Mesenchymal stem cell (in vitro differentiated cells and primary cell): ENCODE measurements around the gene PFKFB4.

Source experiments
- DNase-seq: peaks from one replicate; pipeline ENCODE4 v3.0.0-alpha.2; 2013
- H2AFZ ChIP-seq: one replicate; pipeline ENCODE4 v1.6.1; 2013; ENCODE audit warnings: low read depth, mild to moderate bottlenecking, control low read depth, inconsistent platforms, low read length, moderate library complexity
- H2AK5ac ChIP-seq: 2 replicates; pipeline ENCODE4 v1.6.1; 2013; ENCODE audit warnings: low read length, moderate library complexity, mild to moderate bottlenecking, inconsistent platforms; ENCODE audit not compliant: severe bottlenecking
- H2BK120ac ChIP-seq: one replicate; pipeline ENCODE4 v1.6.1; 2013; ENCODE audit warnings: low read depth, mild to moderate bottlenecking, inconsistent platforms, low read length, moderate library complexity
- H2BK12ac ChIP-seq, 2 experiments: one replicate each; pipeline ENCODE4 v1.6.1; 2013; ENCODE audit warnings: inconsistent platforms in 2 of 2, low read length in 2 of 2, mild to moderate bottlenecking in 2 of 2, moderate library complexity in 2 of 2, control low read depth in 1 of 2
- H2BK15ac ChIP-seq: one replicate; pipeline ENCODE4 v1.6.1; 2013; ENCODE audit warnings: mild to moderate bottlenecking, low read depth, inconsistent platforms; ENCODE audit not compliant: poor library complexity, severe bottlenecking
- H2BK5ac ChIP-seq: 2 replicates; pipeline ENCODE4 v1.6.1; 2013; ENCODE audit warnings: low read depth, mild to moderate bottlenecking, low read length, control low read depth, inconsistent platforms; ENCODE audit not compliant: poor library complexity, severe bottlenecking
- H3K14ac ChIP-seq, 2 experiments: one replicate each; pipeline ENCODE4 v1.6.1; 2013; ENCODE audit warnings: inconsistent platforms in 2 of 2, low read length in 2 of 2, control low read depth in 1 of 2, mild to moderate bottlenecking in 1 of 2, moderate library complexity in 1 of 2
- H3K18ac ChIP-seq, 2 experiments: one replicate each; pipeline ENCODE4 v1.6.1; 2013; ENCODE audit warnings: inconsistent platforms in 2 of 2, low read length in 2 of 2, control low read depth in 1 of 2, low read depth in 1 of 2, mild to moderate bottlenecking in 1 of 2
- H3K23ac ChIP-seq, 2 experiments: one replicate each; pipeline ENCODE4 v1.6.1; 2013; ENCODE audit warnings: inconsistent platforms in 2 of 2, low read length in 2 of 2, mild to moderate bottlenecking in 2 of 2, moderate library complexity in 2 of 2, control low read depth in 1 of 2
- H3K27ac ChIP-seq: 2 replicates; pipeline ENCODE4 v1.5.1; 2013; ENCODE audit warnings: mild to moderate bottlenecking, moderate library complexity, low read length, control low read depth, inconsistent platforms; ENCODE audit not compliant: poor library complexity, severe bottlenecking
- H3K27me3 ChIP-seq, 2 experiments: 2 replicates each; pipeline versions ENCODE4 v1.6.1 to v1.7.0; 2013; ENCODE audit warnings: low read length in 2 of 2, mild to moderate bottlenecking in 2 of 2, moderate library complexity in 2 of 2, control low read depth in 1 of 2, inconsistent platforms in 1 of 2; ENCODE audit not compliant: control insufficient read depth in 1 of 2, insufficient read depth in 1 of 2
- H3K36me3 ChIP-seq, 2 experiments: 2 replicates each; pipeline versions ENCODE4 v1.6.1 to v1.7.0; 2013; ENCODE audit warnings: low read length in 2 of 2, control low read depth in 1 of 2, inconsistent platforms in 1 of 2, low read depth in 1 of 2, mild to moderate bottlenecking in 1 of 2; ENCODE audit not compliant: insufficient read depth in 2 of 2, control insufficient read depth in 1 of 2
- H3K4ac ChIP-seq, 2 experiments: one replicate each; pipeline ENCODE4 v1.6.1; 2013; ENCODE audit warnings: inconsistent platforms in 2 of 2, low read length in 2 of 2, mild to moderate bottlenecking in 2 of 2, moderate library complexity in 2 of 2, control low read depth in 1 of 2, low read depth in 1 of 2
- H3K4me1 ChIP-seq: 2 replicates; pipeline ENCODE4 v1.6.1; 2013; ENCODE audit warnings: low read depth, low read length, control low read depth; ENCODE audit not compliant: control insufficient read depth, insufficient read depth
- H3K4me2 ChIP-seq: 2 replicates; pipeline ENCODE4 v1.6.1; 2013; ENCODE audit warnings: low read length, mild to moderate bottlenecking, inconsistent platforms; ENCODE audit not compliant: poor library complexity, severe bottlenecking
- H3K4me3 ChIP-seq, 2 experiments: 2 replicates each; pipeline versions ENCODE4 v1.5.1 to v1.7.0; 2013; ENCODE audit warnings: low read length in 2 of 2, mild to moderate bottlenecking in 2 of 2, control low read depth in 1 of 2, low read depth in 1 of 2; ENCODE audit not compliant: insufficient read depth in 1 of 2
- H3K79me1 ChIP-seq: replicated peaks from 2 replicates; pipeline ENCODE4 v1.6.1; 2013; ENCODE audit warnings: mild to moderate bottlenecking, control low read depth, low read length, inconsistent platforms; ENCODE audit not compliant: poor library complexity, severe bottlenecking
- H3K9ac ChIP-seq: 2 replicates; pipeline ENCODE4 v1.7.0; 2013; ENCODE audit warnings: mild to moderate bottlenecking, low read length, moderate library complexity
- H3K9me3 ChIP-seq: 2 replicates; pipeline ENCODE4 v1.7.0; 2013; ENCODE audit warnings: mild to moderate bottlenecking, low read length; ENCODE audit not compliant: control insufficient read depth
- H4K8ac ChIP-seq: one replicate; pipeline ENCODE4 v1.6.1; 2013; ENCODE audit warnings: inconsistent platforms, mild to moderate bottlenecking, low read length, moderate library complexity
- H4K91ac ChIP-seq: one replicate; pipeline ENCODE4 v1.6.1; 2013; ENCODE audit warnings: mild to moderate bottlenecking, low read length, inconsistent platforms
- WGBS: methylation state at CpG from one replicate; pipeline ENCODE4 v1.1.7; 2013; ENCODE audit warnings: mixed read lengths; 5-methylcytosine and 5-hydroxymethylcytosine counted together

The PFKFB4 gene

GRCh38 chr3:48599509-48600285, 43.1 kb upstream of the PFKFB4 start:
- DNase-seq: no peak
- H3K4me3 ChIP-seq: peak overlapping the region in 1 of 2 experiments; percentile 12
- peak overlapping the region; percentile 98 for H4K91ac ChIP-seq
- H3K4me2 ChIP-seq: no peak overlapping the region
- H3K4ac ChIP-seq: peak overlapping the region; percentile 79 to 87
- H3K27ac ChIP-seq: peak overlapping the region; percentile 91
- H3K18ac ChIP-seq: peak overlapping the region; percentile 81 to 92
- H3K9ac ChIP-seq: peak overlapping the region; percentile 65
- WGBS: 98% methylated on average over 7 of the region's 12 CpGs
- H2BK15ac ChIP-seq: no peak overlapping the region
- H3K4me1 ChIP-seq: peaks cover 65% of the 10 kb centered on the region
- H3K27me3 ChIP-seq: no peaks in the 10 kb centered on the region
- no peak overlapping the region for H3K14ac ChIP-seq
- H2BK12ac ChIP-seq: peak overlapping the region; percentile 92 to 95
- H2BK120ac ChIP-seq: peak overlapping the region; percentile 73
- H2AK5ac ChIP-seq: peak overlapping the region; percentile 49
- H4K8ac ChIP-seq: peak overlapping the region; percentile 88
- H3K23ac ChIP-seq: no peak overlapping the region
- no peaks in the 10 kb centered on the region for H3K9me3 ChIP-seq
- peaks cover 62 to 72% of the 10 kb centered on the region in 2 experiments for H3K36me3 ChIP-seq
- H2BK5ac ChIP-seq: no peak overlapping the region
- no peak overlapping the region for H2AFZ ChIP-seq
- peaks cover 22% of the 10 kb centered on the region for H3K79me1 ChIP-seq

- 90% methylated on average over 11 of the region's 11 CpGs for whole genome bisulfite sequencing
- H3K36me3 ChIP-seq: peaks cover 56 to 66% of the 10 kb centered on the region in 2 experiments
These were observed 42.5 kb upstream of the PFKFB4 start for GRCh38 chr3:48599077-48599501.

DNA sequence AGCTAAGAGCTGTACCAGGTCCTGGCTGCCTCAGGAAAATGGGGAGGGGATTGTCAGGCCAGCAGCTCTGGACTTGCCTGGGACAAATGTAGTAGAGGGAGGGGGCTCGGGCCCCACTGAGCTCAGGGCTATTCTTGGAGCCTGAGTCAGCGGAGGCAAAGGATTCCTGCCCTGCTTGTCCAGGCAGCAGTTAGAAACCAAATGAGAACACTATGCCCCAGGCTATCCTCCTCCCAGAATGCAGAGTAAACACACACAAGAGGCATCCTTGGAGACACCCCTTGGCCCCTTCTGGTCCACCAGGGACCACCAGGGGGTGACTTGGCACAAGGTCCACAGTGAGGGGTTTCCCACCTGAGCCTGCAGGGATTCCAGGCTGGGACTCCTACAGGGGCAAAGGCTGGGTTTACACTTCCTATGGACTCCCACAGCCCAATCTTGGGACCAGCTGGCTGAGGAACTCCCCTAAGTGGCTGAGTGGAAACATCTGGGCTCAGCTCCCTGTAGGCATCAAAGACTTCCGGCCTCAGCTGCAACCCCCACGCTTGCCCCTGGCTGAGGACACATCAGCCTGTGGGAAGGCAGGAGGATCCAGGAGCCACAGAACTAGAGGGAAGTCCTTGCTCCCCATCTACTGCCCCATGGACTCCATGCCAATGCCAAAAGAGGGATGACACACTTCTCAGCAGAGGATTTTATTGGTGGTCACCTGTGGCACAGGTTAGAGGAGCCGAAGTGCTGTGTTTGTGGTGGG, 41.9 kb upstream of the PFKFB4 start:
- Histone ChIP-seq H3K23ac (no peak overlapping the region), H3K27me3 (no peaks in the 10 kb centered on the region), H3K4me2 (peak overlapping the region; percentile 4), H3K9ac (peak overlapping the region; percentile 65), H2BK12ac (peak overlapping the region; percentile 92 to 95), H3K4me1 (peaks cover 77% of the 10 kb centered on the region), H3K79me1 (peaks cover 13% of the 10 kb centered on the region), H3K36me3 (peaks cover 50 to 62% of the 10 kb centered on the region in 2 experiments), H2BK120ac (peak overlapping the region; percentile 82), H3K4ac (peak overlapping the region; percentile 87 to 94), H3K9me3 (no peaks in the 10 kb centered on the region), H2AFZ (no peak overlapping the region), H3K14ac (no peak overlapping the region), H4K8ac (peak overlapping the region; percentile 88), H3K27ac (peak overlapping the region; percentile 91), H3K4me3 (peak overlapping the region in 1 of 2 experiments; percentile 12), H4K91ac (peak overlapping the region; percentile 98), H2BK15ac (peak overlapping the region; percentile 63), H3K18ac (peak overlapping the region; percentile 81 to 92), H2BK5ac (peak overlapping the region; percentile 60), H2AK5ac (peak overlapping the region; percentile 75)
- WGBS: 25% methylated on average over 5 of the region's 5 CpGs
- DNase-seq: peak; percentile 98

More at GRCh38 chr3:48599077-48599501, 42.5 kb upstream of the PFKFB4 start:
- no peak overlapping the region for H3K23ac ChIP-seq
- H3K14ac ChIP-seq: peak overlapping the region in 1 of 2 experiments; percentile 55
- peak overlapping the region; percentile 4 for H3K4me2 ChIP-seq
- peak overlapping the region; percentile 81 to 92 for H3K18ac ChIP-seq
- DNase-seq: no peak
- peak overlapping the region; percentile 91 for H3K27ac ChIP-seq
- H3K27me3 ChIP-seq: no peaks in the 10 kb centered on the region
- H3K4ac ChIP-seq: peak overlapping the region; percentile 79 to 87
- H3K9me3 ChIP-seq: no peaks in the 10 kb centered on the region
- peaks cover 19% of the 10 kb centered on the region for H3K79me1 ChIP-seq
- peaks cover 71% of the 10 kb centered on the region for H3K4me1 ChIP-seq
- H2BK120ac ChIP-seq: peak overlapping the region; percentile 73
- no peak overlapping the region for H2BK5ac ChIP-seq
- peak overlapping the region; percentile 88 for H4K8ac ChIP-seq
- peak overlapping the region; percentile 98 for H4K91ac ChIP-seq
- H3K4me3 ChIP-seq: peak overlapping the region in 1 of 2 experiments; percentile 12
- H2BK15ac ChIP-seq: peak overlapping the region; percentile 85
- H2AFZ ChIP-seq: no peak overlapping the region
- peak overlapping the region; percentile 92 to 95 for H2BK12ac ChIP-seq
- peak overlapping the region; percentile 65 for H3K9ac ChIP-seq
- H2AK5ac ChIP-seq: peak overlapping the region; percentile 49

GRCh38 chr3:48597408-48597800, 40.8 kb upstream of the PFKFB4 start:
- H3K4me3 ChIP-seq: no peak overlapping the region
- H3K4me2 ChIP-seq: no peak overlapping the region
- peaks cover 5% of the 10 kb centered on the region for H3K79me1 ChIP-seq
- no peak for DNase-seq
- H3K23ac ChIP-seq: no peak overlapping the region
- H2AFZ ChIP-seq: no peak overlapping the region
- H3K4ac ChIP-seq: peak overlapping the region; percentile 19 to 94
- 89% methylated on average over 6 of the region's 6 CpGs for WGBS
- peak overlapping the region; percentile 91 for H3K27ac ChIP-seq
- H4K8ac ChIP-seq: peak overlapping the region; percentile 87
- H2BK12ac ChIP-seq: peak overlapping the region; percentile 55 to 87
- H3K27me3 ChIP-seq: no peaks in the 10 kb centered on the region
- no peak overlapping the region for H3K9ac ChIP-seq
- H2BK120ac ChIP-seq: peak overlapping the region; percentile 82
- H3K18ac ChIP-seq: peak overlapping the region; percentile 58 to 60
- peak overlapping the region in 1 of 2 experiments; percentile 18 for H3K14ac ChIP-seq
- peak overlapping the region; percentile 92 for H2AK5ac ChIP-seq
- H3K36me3 ChIP-seq: peaks cover 39 to 62% of the 10 kb centered on the region in 2 experiments
- peaks cover 84% of the 10 kb centered on the region for H3K4me1 ChIP-seq
- no peaks in the 10 kb centered on the region for H3K9me3 ChIP-seq
- peak overlapping the region; percentile 55 for H2BK15ac ChIP-seq
- peak overlapping the region; percentile 48 for H4K91ac ChIP-seq
- H2BK5ac ChIP-seq: peak overlapping the region; percentile 10
